Activated naive CD8-positive, alpha-beta T cell (primary cell): ENCODE measurements around the gene CSRP3.
A peak's percentile ranks its signal among the peaks of the same experiment; 100 is the strongest.

Experiments
- H3K27ac Mint-ChIP-seq: one replicate; pipeline ENCODE4 v1.8.0; 2021; ENCODE audit warnings: mixed read lengths
- H3K27me3 Mint-ChIP-seq: one replicate; pipeline ENCODE4 v1.8.0; 2021; ENCODE audit warnings: mixed read lengths
- H3K36me3 Mint-ChIP-seq: one replicate; pipeline ENCODE4 v1.8.0; 2021; ENCODE audit warnings: mixed read lengths
- H3K4me1 Mint-ChIP-seq: one replicate; pipeline ENCODE4 v1.8.0; 2021; ENCODE audit warnings: low read depth, mixed read lengths
- H3K4me3 Mint-ChIP-seq: one replicate; pipeline ENCODE4 v1.8.0; 2021; ENCODE audit warnings: mild to moderate bottlenecking, mixed read lengths
- H3K9me3 Mint-ChIP-seq: one replicate; pipeline ENCODE4 v1.8.0; 2021; ENCODE audit warnings: low read depth, mixed read lengths

The CSRP3 gene

DNA sequence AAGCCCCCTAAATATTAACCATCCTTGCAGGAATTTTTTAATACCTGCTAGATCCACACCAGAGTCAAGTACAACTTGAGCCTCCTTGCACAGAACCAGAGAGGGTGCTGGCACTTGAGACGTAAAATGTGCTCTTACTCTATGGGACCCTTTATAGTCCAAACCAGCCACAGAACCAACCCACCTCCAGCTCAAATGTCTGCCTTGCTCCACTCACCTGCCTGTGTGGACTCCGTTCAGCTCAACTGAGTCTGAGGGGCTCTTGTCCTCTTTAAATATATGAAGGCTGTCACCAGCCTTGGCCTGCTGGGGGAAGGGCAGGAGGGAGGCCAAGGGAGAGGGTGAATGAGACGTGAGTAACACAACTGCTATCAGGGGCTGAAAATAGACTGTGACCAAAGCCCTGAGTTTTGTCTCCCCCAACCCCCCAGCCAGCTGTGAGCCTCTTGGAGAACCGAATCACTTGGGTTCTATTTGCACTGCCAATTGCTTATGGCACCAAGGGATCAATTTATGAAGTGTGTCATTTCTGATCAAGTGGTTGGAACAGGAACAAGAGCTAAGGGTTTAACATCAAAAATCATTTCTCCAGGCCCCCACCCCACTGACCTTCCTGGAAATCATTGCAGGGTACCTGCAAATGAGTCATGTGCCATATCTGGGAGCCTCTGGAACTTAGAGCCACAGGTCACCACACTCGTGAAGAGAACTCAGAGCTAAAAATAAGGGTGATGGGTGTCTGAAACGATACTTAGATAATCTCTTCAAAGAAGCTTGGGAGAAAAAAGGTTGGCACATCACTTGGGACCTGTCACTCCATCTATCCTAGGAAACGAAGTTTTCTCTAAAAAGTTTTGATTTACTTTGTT is at the start of gene CSRP3:
CSRP3 (minus strand) TSS at position 247 of the 869 bp plus-strand sequence. CDS start 9,535 bp downstream, outside the sequence.
- Mint-ChIP-seq H3K27me3 (no peaks in the 10 kb centered on the region), H3K27ac (no peak within 1 kb of the TSS), H3K9me3 (no peaks in the 10 kb centered on the region), H3K36me3 (no peaks in the 10 kb centered on the region), H3K4me1 (no peaks in the 10 kb centered on the region), H3K4me3 (no peak within 1 kb of the TSS)

DNA sequence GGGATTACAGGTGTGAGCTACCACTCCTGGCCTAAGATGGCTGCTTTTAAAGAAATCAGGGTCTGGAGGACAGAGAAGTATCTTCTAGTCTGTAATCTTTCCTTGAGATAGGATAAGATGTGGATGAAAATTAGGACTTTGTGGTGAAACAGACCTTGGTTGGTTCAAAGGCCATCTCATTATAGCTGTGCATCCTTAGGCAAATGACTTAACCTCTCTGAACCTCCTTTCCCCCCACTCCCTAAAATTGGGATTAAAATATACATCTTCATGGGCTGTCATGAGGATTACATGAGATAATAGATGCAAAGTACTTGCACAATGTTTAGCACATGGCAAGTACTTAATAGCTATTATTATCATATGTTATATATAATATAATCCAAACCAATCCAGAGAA is 49.8 kb upstream of the CSRP3 start:
- Mint-ChIP-seq H3K4me1 (no peaks in the 10 kb centered on the region), H3K27me3 (peaks cover 16% of the 10 kb centered on the region), H3K36me3 (peaks cover 3% of the 10 kb centered on the region), H3K27ac (no peak overlapping the region), H3K9me3 (peaks cover 4% of the 10 kb centered on the region), H3K4me3 (no peak overlapping the region)

DNA sequence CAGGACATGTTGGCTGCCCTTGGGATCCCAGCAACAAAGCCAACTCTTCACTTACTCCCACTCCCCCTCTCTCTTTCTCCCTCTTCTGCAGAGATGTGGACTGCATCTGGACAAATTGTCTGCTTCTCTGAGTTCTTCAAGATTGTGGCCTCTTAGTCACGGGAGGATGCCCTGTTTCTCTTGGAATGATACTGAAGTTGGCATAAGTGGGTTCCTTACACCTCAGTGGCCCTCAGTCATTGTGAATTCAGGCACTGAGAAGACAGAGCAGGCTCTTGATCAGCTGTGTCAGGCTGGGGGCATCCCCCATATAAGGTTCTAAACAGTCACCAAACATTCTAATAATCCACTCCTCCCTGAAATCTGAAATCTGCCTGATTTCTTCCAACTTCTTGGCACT is 45.0 kb upstream of the CSRP3 start:
- H3K4me3 Mint-ChIP-seq: no peak overlapping the region
- peaks cover 9% of the 10 kb centered on the region for H3K4me1 Mint-ChIP-seq
- peaks cover 42% of the 10 kb centered on the region for H3K27me3 Mint-ChIP-seq
- no peaks in the 10 kb centered on the region for H3K36me3 Mint-ChIP-seq
- no peaks in the 10 kb centered on the region for H3K9me3 Mint-ChIP-seq
- H3K27ac Mint-ChIP-seq: no peak overlapping the region

DNA sequence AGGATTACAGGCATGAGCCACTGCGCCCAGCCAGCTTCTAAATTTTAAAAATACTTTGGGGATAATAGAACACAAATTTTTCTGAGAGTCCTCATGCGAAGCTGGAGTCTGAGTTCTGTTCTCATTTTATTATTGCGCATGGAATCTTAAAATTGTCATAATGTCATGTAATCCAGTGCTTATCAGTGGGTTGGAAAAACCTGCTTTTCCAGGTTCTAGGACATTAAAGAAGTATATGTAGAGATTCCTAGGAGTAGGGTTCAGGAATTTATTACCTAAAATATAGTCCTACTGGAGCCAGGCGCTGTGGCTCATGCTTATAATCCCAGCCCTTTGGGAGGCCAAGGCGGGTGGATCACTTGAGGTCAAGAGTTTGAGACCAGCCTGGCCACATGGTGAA is 43.6 kb upstream of the CSRP3 start:
- no peaks in the 10 kb centered on the region for H3K36me3 Mint-ChIP-seq
- peaks cover 41% of the 10 kb centered on the region for H3K27me3 Mint-ChIP-seq
- no peak overlapping the region for H3K4me3 Mint-ChIP-seq
- H3K9me3 Mint-ChIP-seq: no peaks in the 10 kb centered on the region
- H3K4me1 Mint-ChIP-seq: peaks cover 10% of the 10 kb centered on the region
- H3K27ac Mint-ChIP-seq: no peak overlapping the region

DNA sequence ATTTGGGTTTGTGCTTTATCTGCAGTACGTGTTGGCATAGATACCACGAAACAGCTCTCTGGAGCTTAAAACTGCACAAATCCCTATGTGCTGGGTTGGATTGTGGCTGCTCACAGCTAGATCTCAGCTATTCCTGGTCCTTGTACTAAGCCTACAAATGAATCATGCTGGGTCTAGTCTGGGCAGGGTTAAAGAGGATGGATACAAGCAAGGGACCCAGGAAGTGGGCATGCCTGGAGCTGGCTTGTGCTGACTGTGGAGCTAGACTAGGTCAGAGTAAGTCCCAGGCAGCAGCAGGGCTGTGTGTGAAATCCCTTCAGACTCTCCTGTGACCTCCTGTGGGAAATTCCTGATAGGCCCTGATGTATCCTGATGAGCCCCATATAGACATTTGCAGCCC is 42.8 kb upstream of the CSRP3 start:
- H3K9me3 Mint-ChIP-seq: no peaks in the 10 kb centered on the region
- H3K27ac Mint-ChIP-seq: no peak overlapping the region
- no peak overlapping the region for H3K4me3 Mint-ChIP-seq
- H3K4me1 Mint-ChIP-seq: peaks cover 15% of the 10 kb centered on the region
- H3K27me3 Mint-ChIP-seq: peaks cover 43% of the 10 kb centered on the region
- no peaks in the 10 kb centered on the region for H3K36me3 Mint-ChIP-seq

DNA sequence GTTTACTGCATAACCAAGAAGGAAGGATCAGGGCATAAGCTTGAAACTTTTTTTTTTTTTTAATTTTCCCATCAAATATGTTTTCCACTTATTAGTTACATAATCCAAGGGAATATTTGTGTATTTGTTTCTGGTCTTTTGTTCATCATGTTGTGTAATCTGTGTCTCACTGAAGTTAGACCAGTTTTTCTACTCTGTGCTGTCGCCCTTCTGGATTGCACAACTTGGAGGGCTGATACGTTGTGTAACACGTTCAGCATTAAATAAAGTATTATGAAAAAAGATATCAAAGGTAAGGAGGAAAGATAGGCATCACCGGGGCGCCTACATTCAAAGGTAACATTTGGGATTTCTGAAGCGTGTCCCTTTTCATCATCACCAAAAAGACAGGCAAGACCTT is 42.3 kb upstream of the CSRP3 start:
- Mint-ChIP-seq H3K9me3 (no peaks in the 10 kb centered on the region), H3K27ac (no peak overlapping the region), H3K4me1 (peaks cover 15% of the 10 kb centered on the region), H3K36me3 (no peaks in the 10 kb centered on the region), H3K4me3 (no peak overlapping the region), H3K27me3 (peaks cover 45% of the 10 kb centered on the region)

DNA sequence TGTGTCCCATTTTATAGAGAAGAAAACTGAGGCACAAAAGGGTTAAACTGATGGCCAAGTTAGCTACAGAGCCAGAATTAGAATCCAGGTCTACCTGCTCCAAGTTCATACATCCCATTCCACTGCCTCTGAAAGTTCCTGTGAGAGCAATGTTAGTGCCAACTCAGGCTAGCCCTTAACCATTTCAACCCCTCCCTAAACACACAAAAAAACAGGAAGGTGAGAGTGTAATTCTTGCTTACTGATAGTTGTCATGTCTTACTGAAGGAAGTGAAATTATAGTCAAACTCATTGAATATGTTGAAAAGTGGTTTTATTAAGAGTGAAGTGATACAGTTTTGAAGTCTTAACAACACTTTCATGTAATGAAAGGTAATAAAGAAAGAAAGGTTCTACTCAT is 41.8 kb upstream of the CSRP3 start:
- peaks cover 15% of the 10 kb centered on the region for H3K4me1 Mint-ChIP-seq
- H3K9me3 Mint-ChIP-seq: no peaks in the 10 kb centered on the region
- H3K4me3 Mint-ChIP-seq: no peak overlapping the region
- H3K36me3 Mint-ChIP-seq: no peaks in the 10 kb centered on the region
- no peak overlapping the region for H3K27ac Mint-ChIP-seq
- H3K27me3 Mint-ChIP-seq: peaks cover 45% of the 10 kb centered on the region

DNA sequence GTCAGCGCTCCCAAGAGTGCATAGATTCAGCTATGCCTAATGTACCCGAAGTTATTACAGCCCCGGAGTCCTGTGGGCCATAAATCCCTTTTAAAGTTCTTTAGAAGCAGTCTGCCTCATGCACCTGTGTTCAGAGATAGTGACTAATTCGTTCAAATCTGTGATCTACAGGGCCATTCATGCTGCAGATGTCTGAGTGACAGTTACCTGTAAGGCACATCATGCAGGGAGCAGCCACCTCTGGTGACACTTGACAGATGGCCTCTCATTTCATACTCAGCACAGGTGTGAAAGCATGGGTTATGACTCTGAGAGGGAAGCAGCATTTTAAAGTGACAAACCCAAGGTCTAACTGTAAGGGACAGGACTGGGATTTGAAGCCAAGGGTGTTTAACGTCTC is 41.4 kb upstream of the CSRP3 start:
- Mint-ChIP-seq H3K4me1 (peaks cover 15% of the 10 kb centered on the region), H3K27ac (no peak overlapping the region), H3K4me3 (peak overlapping the region; percentile 47), H3K9me3 (no peaks in the 10 kb centered on the region), H3K36me3 (no peaks in the 10 kb centered on the region), H3K27me3 (peaks cover 43% of the 10 kb centered on the region)

DNA sequence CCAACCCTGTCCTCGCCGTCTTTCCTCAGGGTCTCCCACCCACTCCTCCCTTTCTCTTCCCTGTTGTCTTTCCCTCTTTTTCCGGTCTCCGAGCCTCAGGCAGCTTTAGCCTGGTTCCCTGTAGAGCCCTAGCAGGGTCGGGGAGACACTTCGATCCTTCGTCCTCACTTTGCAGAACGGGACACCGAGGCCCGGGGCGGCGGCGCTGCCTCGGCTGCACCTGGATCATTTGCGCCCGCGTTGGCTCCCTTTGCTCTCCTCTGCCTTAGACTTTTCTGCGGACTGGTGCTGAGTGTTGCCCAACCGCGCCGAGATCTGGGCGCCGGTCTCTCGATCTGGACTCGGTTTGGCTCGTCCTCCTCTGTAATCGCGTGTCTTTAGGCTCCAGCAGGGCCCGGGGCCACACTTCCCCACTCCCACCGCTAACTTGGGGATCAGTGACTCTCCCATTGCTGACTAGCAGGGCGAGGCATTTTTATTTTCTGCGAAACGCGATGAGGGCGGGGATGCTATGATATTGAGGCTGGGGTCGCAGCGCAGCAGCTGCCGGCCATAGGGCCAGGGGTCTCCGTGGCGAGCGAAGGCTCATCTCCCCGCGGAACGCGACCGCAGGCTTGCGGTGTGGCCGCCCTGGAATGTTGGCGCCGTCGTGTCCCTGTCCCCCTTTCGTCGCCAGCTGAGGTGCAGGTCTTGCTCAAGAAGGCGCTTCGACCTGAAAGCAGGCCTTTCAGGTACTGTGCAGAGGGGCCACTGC is 40.6 kb upstream of the CSRP3 start:
- H3K9me3 Mint-ChIP-seq: no peaks in the 10 kb centered on the region
- peaks cover 41% of the 10 kb centered on the region for H3K27me3 Mint-ChIP-seq
- peaks cover 15% of the 10 kb centered on the region for H3K4me1 Mint-ChIP-seq
- peak overlapping the region; percentile 88 for H3K4me3 Mint-ChIP-seq
- no peaks in the 10 kb centered on the region for H3K36me3 Mint-ChIP-seq
- peak overlapping the region; percentile 58 for H3K27ac Mint-ChIP-seq

DNA sequence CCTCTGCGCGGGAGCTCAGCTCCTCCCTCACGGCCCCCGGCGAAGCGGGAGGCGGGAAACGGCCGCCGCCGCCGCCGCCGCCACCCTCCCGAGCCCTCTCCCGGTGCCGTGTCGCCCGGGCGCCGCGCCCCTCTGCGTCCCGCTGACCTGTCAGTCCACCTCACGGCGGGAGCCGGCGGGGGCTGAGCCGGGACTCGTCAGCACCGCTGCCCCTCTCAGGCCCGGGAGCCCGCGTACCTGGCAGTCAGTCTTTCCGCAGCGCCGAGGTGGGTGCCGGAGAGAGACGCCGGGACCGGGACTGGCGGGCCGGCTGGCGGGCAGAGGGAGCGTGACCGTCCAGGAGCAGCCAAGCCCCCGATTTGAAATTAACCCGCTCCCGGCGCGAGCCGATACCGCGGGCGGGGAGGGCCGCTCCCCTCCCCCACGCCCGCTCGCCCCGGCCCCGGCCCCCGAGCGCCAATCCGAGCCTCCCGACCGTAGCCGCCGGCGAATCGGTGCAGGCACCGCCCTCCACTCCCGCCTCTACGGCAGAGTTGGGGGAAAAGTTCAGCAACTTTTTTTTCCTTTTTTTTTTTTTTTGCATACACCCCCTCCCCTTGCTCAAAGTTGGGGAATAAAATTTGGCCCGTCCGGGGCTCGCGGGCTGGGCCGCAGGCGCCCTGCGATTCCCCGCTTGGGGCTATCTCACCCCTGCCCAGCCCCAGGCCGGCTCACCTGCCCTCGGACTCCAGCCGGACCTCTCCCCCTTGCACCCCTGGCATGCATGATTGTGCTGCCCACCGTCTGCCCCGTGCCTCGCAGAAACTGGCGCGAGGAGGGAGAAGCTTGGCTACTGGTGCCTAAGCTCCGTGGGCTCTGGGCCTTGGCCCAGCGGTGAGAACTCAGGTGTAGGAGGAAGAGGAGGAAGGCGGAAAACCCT is 39.7 kb upstream of the CSRP3 start:
- Mint-ChIP-seq H3K36me3 (no peaks in the 10 kb centered on the region), H3K4me3 (peak overlapping the region; percentile 88), H3K27ac (no peak overlapping the region), H3K9me3 (no peaks in the 10 kb centered on the region), H3K4me1 (peaks cover 15% of the 10 kb centered on the region), H3K27me3 (peaks cover 37% of the 10 kb centered on the region)

DNA sequence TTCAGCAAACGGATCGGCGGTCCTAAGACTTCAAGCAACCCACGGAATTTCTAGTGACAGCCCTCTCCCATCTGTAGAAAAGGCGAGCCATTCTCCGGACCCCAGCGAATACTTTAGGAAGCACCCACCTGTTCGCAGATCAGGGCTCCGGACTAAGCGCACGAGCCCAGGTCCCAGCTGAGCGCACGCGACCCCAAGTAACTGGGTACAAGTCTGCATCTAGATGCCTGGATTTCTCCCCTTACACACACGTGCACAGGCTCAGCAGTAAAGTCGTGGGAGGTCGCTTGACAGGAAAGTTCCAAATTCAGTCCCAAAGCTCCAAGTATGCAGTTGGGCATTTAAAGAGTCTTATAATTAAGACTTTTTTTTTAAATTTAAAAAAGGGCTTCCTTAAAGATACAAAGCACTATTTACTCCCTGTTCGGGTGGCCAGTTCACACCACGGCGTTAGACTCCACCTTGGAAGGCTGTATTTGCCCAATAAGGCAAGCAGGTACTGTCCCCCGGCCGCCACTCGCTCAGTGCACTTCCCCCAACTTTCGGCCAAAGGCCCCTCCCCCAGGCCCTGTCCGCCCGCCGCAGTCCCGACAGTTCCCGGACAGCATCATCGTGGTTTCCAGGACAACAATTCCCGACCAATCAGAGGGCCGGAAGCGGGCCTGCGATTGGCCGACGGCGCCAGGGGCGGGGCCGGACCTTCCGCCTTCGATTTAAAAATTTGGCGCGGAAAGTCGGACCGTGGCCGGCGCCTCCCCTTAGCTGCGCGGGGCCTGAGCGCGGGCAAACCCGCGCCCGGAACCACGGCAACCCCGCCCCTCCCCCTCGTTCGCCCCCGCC is 38.9 kb upstream of the CSRP3 start, which contains the start of gene E2F8:
E2F8 (minus strand) TSS at position 526 of the 840 bp plus-strand sequence. CDS start 824 bp downstream, outside the sequence.
- Mint-ChIP-seq H3K36me3 (no peaks in the 10 kb centered on the region), H3K9me3 (no peaks in the 10 kb centered on the region), H3K27me3 (peaks cover 33% of the 10 kb centered on the region), H3K4me3 (peak within 1 kb of the TSS; percentile 89), H3K4me1 (peaks cover 15% of the 10 kb centered on the region), H3K27ac (no peak within 1 kb of the TSS)

DNA sequence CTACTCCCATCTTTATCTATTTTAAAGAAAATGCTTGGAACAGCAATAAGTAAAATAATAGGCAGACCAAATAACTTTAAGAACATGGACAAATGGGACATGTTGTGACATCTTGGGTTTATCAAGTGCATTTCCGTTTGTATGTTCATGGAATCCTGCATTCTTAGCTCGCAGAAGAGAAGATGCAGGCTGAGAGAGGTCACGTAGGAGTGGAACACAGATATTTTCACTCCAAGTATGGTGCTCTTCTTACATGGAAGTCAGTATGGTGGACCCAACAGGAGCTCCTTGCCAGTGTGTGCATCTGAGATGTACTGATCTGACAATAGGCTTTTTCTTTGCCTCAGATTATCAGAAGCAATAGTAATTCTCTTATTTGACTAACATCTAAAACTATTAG is 37.3 kb upstream of the CSRP3 start:
- H3K36me3 Mint-ChIP-seq: no peaks in the 10 kb centered on the region
- H3K4me3 Mint-ChIP-seq: peak overlapping the region; percentile 27

DNA sequence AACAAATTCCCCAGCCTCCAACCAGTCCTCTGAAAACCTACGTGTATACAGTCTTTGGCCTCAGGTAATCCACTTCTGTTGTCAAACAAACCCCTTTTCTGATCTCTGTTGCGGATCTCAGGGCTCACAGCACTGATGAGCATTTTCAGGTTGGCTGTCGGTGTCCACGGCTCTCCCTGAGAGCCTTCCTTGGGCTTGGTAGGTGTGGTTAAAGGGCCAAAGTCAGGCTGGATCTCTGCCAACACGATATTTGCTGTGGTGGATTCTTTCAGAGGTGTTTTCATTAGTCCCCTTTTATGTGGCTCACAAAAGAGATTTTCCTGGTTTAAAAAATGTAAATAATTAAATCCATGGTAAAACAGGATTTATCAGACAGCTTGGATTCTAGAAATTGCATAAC is 36.0 kb upstream of the CSRP3 start:
- H3K27me3 Mint-ChIP-seq: peaks cover 18% of the 10 kb centered on the region
- no peak overlapping the region for H3K27ac Mint-ChIP-seq
- no peaks in the 10 kb centered on the region for H3K36me3 Mint-ChIP-seq
- no peaks in the 10 kb centered on the region for H3K9me3 Mint-ChIP-seq
- H3K4me3 Mint-ChIP-seq: no peak overlapping the region
- peaks cover 15% of the 10 kb centered on the region for H3K4me1 Mint-ChIP-seq

More for the DNA sequence above, 37.3 kb upstream of the CSRP3 start:
- no peaks in the 10 kb centered on the region for H3K9me3 Mint-ChIP-seq
- H3K27me3 Mint-ChIP-seq: peaks cover 29% of the 10 kb centered on the region
- no peak overlapping the region for H3K27ac Mint-ChIP-seq
- H3K4me1 Mint-ChIP-seq: peaks cover 15% of the 10 kb centered on the region

DNA sequence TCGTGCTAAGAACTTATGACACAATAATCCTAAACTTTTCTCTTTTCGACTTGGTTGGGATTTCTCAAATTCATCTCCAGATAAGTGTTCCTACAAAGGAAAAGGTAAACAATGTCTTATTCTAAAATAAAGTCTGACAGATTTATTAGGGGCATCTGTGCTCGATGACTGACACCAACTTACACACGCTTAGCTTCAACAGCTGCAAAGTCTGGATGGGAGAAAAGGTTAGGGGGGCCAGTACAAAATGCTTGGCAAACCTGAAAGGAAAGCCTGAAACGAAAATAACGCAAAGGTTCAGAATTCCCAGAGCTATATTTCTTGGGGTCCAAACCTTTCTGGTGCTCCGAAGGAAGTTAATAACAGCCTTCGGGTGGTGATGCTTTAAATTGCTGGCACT is 35.6 kb upstream of the CSRP3 start:
- peaks cover 18% of the 10 kb centered on the region for H3K27me3 Mint-ChIP-seq
- H3K4me3 Mint-ChIP-seq: no peak overlapping the region
- H3K27ac Mint-ChIP-seq: no peak overlapping the region
- H3K9me3 Mint-ChIP-seq: no peaks in the 10 kb centered on the region
- H3K4me1 Mint-ChIP-seq: peaks cover 12% of the 10 kb centered on the region
- no peaks in the 10 kb centered on the region for H3K36me3 Mint-ChIP-seq
